Measurements from ENCODE around the gene SHISA7. TPM values are rescaled to one million over a fixed set of nuclear protein-coding genes. Genes with fewer than 3 reads are reported as not detected.
A peak's percentile ranks its signal among the peaks of the same experiment; 100 is the strongest.
"Not testable (repeated sequence)": the region's sequence is repeated elsewhere in the genome, so short reads cannot be mapped to it uniquely, and the experiment has no call there.

SHISA7 gene
- total RNA-seq, 4 donors from 2014 or later = not detected

- H3K27ac ChIP-seq = no peak overlapping the region
- peak overlapping the region in 1 of 4 donors; percentile 19 for H3K4me3 ChIP-seq
- intact Hi-C loops (cut with DNase I; ENCODE audit: low total_unique reads) (no loop called here), in situ Hi-C loops (cut with MboI; ENCODE audit: low sequenced_read_pairs in 4 of 4) (no loop called here)
- H3K27me3 ChIP-seq = peaks cover 31 to 35% (median 33%) of the 10 kb centered on the region in 3 donors
- H3K9me3 ChIP-seq = no peaks in the 10 kb centered on the region
- TF ChIP-seq, protein P1, sequence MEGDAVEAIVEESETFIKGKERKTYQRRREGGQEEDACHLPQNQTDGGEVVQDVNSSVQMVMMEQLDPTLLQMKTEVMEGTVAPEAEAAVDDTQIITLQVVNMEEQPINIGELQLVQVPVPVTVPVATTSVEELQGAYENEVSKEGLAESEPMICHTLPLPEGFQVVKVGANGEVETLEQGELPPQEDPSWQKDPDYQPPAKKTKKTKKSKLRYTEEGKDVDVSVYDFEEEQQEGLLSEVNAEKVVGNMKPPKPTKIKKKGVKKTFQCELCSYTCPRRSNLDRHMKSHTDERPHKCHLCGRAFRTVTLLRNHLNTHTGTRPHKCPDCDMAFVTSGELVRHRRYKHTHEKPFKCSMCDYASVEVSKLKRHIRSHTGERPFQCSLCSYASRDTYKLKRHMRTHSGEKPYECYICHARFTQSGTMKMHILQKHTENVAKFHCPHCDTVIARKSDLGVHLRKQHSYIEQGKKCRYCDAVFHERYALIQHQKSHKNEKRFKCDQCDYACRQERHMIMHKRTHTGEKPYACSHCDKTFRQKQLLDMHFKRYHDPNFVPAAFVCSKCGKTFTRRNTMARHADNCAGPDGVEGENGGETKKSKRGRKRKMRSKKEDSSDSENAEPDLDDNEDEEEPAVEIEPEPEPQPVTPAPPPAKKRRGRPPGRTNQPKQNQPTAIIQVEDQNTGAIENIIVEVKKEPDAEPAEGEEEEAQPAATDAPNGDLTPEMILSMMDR (IDR thresholded peaks at IDR 0.05 in 4 of 5, conservative IDR thresholded peaks at IDR 0.05 in 1 of 5) = no peak
- TF ChIP-seq POLR2A (IDR thresholded peaks at IDR 0.05) = no peak
- DNase-seq = no peak
- H3K4me1 ChIP-seq = peaks cover 3 to 11% of the 10 kb centered on the region in 2 donors
- H3K36me3 ChIP-seq = no peaks in the 10 kb centered on the region
- no peak for ATAC-seq
Measured at GRCh38 chr19:55451965-55452748, 9.1 kb upstream of the SHISA7 start.

DNA sequence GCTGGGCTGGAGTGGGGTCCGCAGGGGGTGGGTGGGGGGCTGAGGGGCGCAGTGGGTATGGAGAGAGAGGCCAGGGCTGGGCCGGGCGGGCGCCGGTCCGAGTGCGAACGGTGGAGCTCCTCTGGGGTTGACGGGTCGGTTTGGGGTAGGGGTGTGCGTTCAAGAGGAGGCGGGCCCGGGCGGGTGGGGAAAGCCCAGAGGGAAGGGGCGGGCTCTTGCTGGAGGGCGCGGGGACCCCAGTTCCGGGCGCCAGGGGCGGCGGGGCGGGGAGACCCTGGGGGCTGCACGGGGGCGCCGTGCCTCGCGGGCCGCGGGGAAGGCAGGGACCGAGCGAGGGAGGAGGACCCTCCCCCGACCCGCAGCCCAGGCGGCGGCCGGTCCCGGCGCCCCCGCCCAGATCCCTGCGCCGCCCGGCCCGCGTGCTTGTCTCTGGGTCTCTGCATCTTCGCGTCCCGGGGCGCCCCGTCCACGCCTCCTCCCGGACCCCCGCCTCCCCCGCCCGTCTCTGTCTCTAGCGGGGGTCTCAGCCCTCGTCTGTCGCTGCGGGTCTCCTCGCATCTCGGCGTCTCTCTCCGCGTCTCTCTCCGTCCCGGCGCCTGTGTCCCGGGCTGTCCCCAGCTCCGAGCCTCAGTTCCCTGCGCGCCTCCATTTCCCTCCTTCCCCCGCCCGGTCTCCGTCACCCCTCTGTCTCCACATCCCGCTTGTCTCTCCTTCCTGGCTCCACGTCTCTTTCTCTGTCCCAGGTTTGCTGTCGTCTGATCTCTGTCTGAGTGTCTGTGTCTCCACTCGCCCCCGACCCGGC lies 8.3 kb upstream of the SHISA7 start:
- H3K4me3 ChIP-seq = no peak overlapping the region
- H3K27me3 ChIP-seq = peaks cover 33 to 43% (median 35%) of the 10 kb centered on the region in 3 donors
- in situ Hi-C loops (cut with MboI; ENCODE audit: low sequenced_read_pairs in 4 of 4) = no loop called here
- TF ChIP-seq POLR2A (IDR thresholded peaks at IDR 0.05) = no peak
- TF ChIP-seq, protein P1 (IDR thresholded peaks at IDR 0.05 in 4 of 5, conservative IDR thresholded peaks at IDR 0.05 in 1 of 5) = no peak
- intact Hi-C loops (cut with DNase I; ENCODE audit: low total_unique reads) = no loop called here
- no peaks in the 10 kb centered on the region for H3K36me3 ChIP-seq
- H3K27ac ChIP-seq = no peak overlapping the region
- H3K4me1 ChIP-seq = peaks cover 3 to 11% of the 10 kb centered on the region in 2 donors
- no peaks in the 10 kb centered on the region for H3K9me3 ChIP-seq
- no peak for DNase-seq
- no peak for ATAC-seq

DNA sequence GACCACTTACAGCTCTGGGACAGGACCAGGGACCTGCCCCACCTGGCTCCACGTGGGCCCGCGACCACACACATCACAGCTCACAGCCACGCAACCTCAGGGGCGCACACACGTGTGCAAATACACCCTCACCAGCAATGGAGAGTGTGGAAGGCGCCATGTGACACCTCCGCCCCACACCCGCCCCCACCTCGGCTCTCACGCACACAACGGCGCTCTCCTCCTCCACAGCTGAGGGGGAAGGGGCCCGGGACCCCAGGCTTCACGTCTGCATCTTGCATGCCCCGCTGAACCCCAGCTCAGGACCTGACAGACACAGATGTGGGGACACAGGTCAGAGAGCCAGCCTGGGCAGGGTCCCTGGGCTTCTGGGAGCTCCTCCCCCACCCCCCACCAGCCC lies 6.4 kb upstream of the SHISA7 start:
- no peak overlapping the region for H3K4me3 ChIP-seq
- H3K9me3 ChIP-seq = no peaks in the 10 kb centered on the region
- in situ Hi-C loops (cut with MboI; ENCODE audit: low sequenced_read_pairs in 4 of 4) = no loop called here
- H3K27me3 ChIP-seq = peaks cover 45 to 59% (median 51%) of the 10 kb centered on the region in 3 donors
- TF ChIP-seq POLR2A (IDR thresholded peaks at IDR 0.05) = no peak
- TF ChIP-seq, protein P1 (IDR thresholded peaks at IDR 0.05 in 4 of 5, conservative IDR thresholded peaks at IDR 0.05 in 1 of 5) = no peak
- no peaks in the 10 kb centered on the region for H3K36me3 ChIP-seq
- H3K27ac ChIP-seq = no peak overlapping the region
- DNase-seq = no peak
- no peak for ATAC-seq
- peaks cover 3 to 11% of the 10 kb centered on the region in 2 donors for H3K4me1 ChIP-seq
- intact Hi-C loops (cut with DNase I; ENCODE audit: low total_unique reads) = no loop called here

DNA sequence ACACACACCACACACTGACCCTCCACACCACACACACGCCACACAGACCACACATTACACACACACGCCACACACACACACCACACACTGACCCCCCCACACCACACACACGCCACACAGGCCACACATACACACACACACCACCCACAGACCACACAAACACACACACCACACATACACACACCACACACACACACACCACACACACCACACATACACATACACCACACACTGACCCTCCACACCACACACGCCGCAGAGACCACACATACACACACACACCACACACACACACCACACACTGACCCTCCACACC lies 5.0 kb upstream of the SHISA7 start:
- H3K27ac ChIP-seq; H3K9me3 ChIP-seq; H3K36me3 ChIP-seq; DNase-seq; intact Hi-C loops (cut with DNase I; ENCODE audit: low total_unique reads); H3K4me3 ChIP-seq; ATAC-seq; in situ Hi-C loops (cut with MboI; ENCODE audit: low sequenced_read_pairs in 4 of 4): not testable (repeated sequence)
- Histone ChIP-seq H3K27me3 (peaks cover 58 to 72% (median 62%) of the 10 kb centered on the region in 3 donors), H3K4me1 (peaks cover 3 to 11% of the 10 kb centered on the region in 2 donors)
